GM19395 (cell line): ENCODE measurements around the gene SERINC4.

ENCODE experiments used
- ATAC-seq: cut with Tn5 transposase; IDR thresholded peaks from one replicate; pipeline ENCODE4 v1.9.1; 2021; ENCODE audit warnings: mild to moderate bottlenecking, moderate library complexity; ENCODE audit not compliant: unreplicated experiment

SERINC4 gene

DNA sequence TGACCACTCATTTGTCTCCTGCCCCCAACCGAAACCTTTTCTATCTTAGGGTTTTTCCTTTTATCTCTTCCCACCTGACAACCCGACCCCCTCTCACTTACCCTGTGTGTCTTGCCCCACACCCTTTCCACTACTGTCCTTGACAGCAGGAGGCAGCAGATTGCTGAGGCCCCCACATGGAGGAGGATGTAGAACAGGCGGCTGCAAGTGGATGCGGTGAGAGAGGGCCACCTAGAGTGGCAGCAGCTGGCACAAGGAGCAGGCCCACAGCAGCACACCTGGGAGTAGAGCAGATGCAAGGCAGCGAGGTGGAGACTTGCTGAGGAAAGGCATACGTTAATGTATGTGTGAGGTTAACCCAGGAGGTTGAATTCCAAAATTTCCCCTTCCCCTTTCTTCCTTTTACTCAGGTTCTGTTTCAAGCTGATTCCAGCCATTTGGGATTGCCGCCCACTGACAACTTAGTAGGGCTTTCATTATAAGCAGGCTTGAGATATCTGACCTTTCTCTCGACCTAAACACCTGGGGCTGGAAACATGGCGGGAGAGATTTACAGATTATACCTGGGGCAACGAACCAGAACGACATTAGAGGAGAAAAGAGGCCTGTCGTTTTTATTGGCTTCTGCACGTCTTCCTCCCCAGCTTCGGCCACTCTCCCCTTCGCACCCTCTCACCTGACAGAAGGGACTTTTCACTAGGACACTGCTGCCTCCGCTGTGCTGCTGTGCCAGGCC is 643 bp downstream of the SERINC4 start:
- no peak for ATAC-seq

DNA sequence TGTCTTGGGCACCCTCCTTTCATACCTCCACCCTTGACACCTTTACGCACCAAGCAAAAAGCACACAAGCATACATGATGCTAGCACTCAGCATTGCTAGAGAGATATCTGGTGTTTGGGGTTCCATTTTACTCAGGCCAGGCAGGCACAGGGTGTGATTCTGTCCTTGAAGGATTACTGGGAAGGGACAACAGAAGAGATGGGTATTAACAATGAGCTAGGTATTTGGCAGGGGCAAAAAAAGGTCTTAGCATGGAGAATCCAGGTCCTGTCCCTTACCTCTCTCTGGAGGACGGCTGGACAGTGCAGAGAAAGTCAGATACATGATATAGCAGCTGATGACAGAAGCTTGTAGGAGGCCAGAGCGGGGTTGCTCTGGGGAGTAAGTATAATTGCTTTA is 3.5 kb downstream of the SERINC4 start:
- no peak for ATAC-seq

DNA sequence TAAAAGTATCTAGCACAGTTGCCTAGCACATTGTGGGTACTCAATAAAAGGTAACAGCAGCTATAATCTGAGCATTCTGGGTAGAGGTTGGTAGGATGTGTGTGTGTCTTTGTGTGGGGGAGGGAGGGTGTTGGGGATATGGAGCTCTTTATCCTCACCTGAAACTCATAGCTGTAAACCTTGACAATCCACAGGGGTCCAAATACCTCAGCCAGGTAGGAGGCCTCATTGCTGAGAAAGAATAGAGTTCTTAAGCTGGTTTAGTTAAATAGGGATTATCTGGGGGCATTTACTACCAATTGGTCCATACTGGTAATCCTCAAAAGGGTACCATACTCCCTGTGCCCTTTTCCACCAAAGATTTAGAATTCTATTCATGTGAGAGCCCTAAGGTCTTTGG is 4.0 kb downstream of the SERINC4 start:
- no peak for ATAC-seq

DNA sequence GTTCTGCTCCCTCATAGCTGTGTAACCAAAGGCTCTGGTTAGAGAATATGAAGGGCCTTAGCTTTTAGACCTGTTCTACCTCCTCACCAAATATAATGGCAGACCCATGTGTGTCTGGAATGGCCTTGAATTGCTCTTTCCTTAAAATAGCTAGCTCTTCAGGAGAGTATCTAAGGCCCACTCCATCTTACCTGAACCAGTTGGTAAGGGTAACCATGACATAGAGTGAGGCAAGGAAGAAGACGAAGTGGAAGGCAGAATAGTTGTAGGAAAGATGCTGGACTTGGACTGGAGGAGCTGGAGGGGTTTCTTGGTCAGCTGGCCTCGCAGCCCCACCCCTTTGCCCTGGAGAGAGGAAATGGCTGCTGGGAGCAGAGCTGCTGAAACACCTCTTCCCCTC is 4.8 kb downstream of the SERINC4 start:
- ATAC-seq = no peak

DNA sequence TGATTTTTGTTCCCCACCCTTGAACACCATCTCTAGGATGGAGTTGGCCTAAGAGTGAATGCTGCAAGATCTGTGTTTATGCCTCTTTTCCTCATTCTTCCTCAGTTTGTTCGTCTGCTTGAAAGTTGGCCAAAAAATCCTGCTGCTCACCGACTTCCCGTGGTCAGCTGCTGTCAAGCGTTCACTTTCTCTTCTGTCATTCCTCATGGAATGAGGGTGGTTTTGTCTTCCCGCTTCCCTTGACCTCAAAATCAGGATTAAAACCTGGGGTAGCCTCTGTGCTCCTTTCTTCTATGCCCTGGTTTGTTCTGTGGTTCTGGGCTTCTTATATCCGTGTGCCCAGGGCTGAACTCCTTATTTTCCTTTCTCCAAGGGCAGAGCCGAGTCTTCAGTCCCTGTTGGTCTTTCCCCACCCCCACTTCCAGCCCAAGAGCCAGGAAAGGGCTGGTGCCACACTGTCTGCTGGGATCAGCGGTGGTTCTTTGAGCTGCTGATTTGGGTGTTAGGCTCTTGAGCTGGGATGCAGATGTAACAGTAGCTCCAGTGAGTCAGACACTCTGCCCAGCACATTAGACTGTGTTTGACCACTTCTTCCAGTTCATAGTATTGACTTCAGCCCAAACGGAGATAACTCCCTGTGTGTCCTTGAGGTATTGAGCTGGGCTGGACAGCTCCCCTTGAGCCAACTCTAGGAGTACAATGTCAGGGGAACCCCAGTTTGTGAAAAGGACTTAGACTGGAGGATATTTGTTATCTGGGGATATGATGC is 5.6 kb downstream of the SERINC4 start:
- no peak for ATAC-seq

DNA sequence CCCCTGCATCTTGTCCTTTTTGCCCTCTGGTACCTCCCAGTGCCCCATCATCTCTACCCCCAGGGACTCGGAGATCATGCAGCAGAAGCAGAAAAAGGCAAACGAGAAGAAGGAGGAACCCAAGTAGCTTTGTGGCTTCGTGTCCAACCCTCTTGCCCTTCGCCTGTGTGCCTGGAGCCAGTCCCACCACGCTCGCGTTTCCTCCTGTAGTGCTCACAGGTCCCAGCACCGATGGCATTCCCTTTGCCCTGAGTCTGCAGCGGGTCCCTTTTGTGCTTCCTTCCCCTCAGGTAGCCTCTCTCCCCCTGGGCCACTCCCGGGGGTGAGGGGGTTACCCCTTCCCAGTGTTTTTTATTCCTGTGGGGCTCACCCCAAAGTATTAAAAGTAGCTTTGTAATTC is 6.4 kb downstream of the SERINC4 start:
- no peak for ATAC-seq

DNA sequence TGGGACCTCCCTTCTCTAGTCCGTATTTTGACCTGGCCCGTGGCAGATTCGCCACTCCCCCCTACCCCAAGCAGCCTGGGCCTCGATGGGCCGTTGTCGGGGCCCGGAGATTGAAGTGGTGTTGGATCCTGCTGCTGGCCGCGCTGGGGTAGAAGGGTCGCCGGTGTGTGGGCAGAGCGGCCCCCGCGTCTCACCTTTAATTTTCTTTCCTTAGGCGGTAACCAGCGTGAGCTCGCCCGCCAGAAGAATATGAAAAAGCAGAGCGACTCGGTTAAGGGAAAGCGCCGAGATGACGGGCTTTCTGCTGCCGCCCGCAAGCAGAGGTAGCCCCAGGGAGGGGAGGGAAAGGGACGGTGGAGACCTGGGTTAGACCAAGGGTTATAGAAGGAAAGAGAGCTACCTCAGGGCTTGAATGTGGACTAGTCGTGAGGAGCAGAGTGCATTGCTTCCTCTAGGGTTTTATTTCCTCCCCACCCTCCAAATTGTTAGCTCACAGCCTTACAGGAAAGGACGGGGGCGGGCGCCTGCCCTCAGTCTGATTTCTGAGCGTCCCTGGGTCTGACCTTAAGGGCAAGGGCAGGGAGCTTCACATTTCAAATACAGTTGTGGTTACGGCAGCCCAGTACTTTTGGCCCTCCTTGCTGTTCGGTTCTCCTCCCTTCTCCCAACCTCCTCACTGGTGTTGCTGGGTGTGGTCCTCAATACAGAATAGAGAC is 7.1 kb downstream of the SERINC4 start:
- no peak for ATAC-seq

DNA sequence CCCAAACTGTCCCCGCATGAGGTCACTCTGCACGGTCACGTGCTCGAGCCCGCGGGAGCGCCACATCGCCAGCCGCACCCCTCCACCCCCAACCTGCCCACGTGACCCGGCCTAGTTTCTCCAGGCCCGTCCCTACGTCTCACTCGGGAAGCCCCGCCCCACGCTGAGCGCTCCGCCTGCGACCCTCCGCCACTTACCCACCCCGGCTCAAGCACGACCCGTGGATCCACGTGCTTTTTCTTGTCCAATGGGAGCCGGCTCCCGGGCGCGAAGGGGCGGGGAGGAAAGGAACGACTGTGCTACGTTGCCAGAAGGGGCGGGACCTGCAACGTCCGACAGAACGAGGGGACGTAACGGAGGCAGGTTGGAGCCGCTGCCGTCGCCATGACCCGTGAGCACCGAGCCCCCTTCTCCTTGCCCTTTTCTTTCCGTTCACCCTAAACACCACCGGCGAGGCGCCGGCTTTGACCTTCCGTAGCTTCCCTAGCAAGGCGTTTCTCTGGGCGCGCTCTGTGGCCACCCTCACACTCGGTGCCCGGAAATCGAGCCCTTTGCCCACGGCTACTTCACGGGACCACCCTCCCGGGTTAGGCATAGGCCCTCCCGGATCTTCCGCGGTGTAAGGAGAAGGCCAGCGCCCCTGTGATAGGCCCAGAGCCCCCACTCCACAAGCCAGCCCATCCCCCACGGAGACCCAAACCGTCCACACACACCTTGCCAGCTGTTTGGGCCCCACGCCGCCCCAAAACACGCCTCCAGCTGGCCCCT is 7.8 kb downstream of the SERINC4 start, which contains the start of gene SERF2:
TSS of gene SERF2 (plus strand) at position 328 of the 768 bp plus-strand sequence. CDS start at position 385, 57 bp downstream.
- ATAC-seq = peak; percentile 81

DNA sequence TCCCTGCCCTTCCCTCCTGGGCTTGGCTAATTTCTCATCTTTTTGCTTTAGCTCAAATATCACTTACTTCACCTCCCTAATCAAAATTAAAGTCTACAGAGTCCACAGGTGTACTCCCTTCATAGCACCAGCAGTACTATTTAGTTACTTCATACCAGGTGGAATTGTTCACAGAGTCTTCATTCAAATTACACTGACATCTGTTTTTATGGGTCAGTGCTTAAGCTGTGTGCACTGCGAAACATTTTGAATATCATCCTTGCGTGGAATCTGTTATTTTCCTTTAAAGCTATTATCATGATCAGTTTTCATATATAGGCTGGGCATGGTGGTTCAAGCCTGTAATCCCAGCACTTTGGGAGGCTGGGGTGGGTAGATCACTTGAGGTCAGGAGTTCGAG is 10.6 kb downstream of the SERINC4 start:
- ATAC-seq = no peak

DNA sequence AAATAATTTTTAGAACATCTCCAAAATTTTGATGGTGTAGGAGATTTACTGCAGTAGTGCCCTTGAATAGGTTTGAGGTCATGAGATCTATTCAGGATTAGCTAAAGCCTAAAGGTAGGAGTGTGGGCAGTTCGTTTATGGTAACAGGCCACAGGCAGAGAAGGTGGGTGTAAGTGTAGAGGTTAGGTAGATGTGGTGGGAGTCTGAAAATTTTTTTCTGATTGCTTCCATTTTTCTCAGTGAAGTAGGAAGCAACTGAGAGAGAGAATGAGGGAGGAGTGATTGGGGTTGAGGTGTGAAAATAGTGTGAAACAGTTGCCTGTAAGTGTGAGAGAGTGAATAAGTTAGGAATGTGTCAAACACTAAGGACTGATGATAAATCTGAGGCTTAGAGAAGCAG is 21.0 kb downstream of the SERINC4 start:
- ATAC-seq = no peak

DNA sequence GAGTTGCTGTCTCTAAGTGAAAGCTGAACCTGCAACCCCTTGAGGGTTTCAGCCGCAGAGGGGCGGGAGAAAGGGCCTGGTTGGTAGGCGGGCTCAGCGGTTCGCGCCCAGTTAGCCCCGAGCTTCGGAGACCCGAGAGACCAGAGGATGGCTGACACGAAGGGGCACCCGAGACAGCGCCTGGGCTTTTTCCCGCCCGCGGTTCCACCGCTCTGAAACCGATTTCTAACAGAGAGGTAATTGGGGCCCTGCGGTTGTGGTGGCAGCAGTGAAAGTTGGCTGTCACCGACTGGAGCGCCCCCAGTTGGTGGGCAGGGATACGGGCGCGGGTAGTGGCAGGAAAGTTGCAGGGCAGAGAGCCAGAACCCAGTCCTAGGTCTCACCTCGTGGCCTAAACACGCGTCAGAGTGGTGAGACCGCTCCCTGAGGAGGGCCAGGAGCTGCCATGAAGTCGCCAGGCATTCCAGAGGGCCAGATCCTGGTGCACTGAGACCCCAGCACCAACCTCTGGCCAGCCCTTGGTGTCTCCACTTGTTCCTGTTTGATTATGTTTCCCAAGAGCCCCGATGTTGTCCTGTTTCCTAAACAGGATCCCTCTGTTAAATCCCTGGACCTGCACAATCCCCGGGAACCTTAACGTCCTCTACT is 22.6 kb downstream of the SERINC4 start:
- peak; percentile 63 for ATAC-seq

DNA sequence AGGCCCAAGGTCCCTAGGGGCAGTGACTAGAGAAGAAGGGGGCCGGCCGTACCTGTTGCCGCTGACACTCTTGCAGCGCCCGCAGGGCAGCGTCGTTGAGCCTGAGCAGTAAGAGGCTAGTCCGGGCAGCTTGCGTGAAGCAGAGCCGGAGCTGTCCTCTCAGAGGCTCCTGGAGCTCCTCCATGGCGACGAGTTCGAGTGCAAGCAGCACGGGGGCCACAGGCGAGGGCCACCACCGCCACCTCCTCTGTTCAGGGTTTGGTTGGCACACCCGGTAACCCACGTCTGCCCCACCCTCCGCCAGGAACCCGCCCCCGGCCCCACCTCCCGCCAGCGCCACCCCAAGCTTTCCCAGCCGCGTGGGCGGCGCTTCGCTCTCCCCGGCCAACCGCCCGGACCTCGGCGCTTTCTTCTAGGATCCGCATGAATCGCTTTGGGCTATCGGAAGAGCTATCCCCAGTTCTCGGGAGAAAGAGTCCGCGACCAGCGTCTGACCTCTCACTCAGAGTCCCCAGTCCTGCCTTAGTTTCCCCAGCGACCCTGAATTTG is 23.2 kb downstream of the SERINC4 start, which contains the start of gene ELL3:
TSS of gene ELL3 (minus strand) at position 249 of the 549 bp plus-strand sequence. CDS start at position 184, 65 bp downstream.
- peak; percentile 41 for ATAC-seq

DNA sequence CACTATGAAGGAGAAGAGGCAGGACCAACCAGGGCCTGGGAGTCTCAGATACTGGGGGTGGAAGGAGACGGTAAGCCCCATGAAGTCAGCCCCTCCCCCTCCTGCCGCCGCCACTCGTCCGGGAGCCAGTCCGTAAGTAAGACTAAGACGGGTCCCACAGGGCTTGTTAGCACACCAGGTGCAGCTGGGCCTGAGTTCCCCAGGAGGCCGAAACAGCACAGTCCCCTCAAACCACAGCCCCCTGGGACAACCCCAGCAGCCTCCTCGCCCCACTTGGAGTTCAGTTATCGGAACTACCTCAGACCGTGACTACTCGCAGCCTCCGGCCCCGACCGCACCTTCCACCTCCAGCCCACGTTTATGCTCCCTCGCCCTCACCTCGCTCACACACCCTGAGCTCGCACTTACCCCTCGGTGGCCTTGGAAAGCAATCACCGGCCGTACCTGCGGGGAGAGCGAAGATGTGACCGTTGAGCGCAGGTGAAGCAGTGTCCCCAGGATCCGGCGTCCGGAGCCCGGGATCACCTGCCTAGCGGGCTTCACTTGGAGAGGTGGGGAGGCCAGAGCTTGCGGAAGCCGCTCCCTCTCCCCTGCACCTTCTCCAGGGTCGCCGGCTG is 23.8 kb downstream of the SERINC4 start:
- peak; percentile 67 for ATAC-seq

DNA sequence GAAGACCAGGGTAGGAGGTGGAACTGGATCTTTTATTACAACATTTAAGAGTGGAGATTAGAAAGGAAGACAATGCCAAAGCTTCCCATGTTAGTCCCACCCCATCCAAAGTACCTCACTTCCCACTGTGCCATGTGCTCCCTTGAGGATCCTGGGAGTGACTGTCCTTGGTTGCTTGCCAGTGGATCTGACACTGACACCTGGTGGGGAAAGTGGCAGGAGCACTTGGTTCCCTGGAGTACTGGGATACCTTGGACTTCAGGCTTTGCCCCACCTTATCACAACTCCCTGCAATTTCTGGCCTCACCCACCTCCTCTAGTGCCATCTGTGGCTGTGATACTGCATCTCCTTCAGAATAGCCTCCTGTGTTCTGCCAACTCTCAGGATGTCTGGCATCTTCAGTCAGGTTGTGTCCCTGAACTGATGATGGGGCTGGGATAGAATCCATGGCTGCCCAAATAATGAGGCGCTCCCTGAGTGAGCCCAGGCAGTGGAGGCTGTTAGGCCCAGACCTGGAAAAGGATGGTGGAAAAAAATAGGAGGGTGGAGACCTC is 24.5 kb downstream of the SERINC4 start:
- ATAC-seq = no peak

DNA sequence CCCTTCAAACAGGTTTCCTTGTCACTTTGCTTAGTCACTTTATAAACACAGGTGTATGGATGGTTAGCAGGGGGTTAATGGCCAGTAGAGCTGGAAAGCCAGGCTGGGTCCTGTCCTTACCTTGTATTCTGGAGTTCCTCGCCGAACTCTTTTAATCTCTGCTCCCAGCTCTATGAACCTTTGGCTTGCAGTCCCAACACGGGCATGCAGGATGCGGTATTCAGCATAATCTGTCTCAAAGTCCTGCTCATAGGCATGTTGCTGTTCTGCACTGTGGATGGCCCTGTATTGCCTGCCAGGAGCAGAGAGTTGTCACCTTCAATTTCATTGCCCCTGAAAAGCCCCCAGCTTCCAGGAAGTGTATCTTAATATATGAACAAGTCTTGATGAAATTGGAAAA is 26.0 kb downstream of the SERINC4 start:
- no peak for ATAC-seq

DNA sequence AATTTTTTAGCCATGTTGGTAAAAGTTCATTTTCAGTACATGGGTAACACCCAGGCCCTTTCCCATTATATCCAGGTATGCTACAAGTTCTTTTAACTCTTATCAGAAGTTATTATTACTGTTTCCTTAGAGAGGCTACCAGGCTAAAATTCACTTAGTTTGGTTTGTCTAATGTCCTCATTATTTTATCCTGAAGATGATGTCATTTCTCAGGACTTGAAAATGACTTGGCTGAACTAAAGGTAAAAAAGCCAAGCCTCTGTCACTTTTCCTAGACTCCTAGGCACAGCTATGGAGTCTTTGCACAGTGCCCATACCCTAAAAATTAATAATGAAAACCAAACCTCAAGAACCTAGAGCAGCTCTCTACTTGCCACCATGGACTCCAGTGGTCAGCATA is 27.4 kb downstream of the SERINC4 start:
- ATAC-seq = no peak

DNA sequence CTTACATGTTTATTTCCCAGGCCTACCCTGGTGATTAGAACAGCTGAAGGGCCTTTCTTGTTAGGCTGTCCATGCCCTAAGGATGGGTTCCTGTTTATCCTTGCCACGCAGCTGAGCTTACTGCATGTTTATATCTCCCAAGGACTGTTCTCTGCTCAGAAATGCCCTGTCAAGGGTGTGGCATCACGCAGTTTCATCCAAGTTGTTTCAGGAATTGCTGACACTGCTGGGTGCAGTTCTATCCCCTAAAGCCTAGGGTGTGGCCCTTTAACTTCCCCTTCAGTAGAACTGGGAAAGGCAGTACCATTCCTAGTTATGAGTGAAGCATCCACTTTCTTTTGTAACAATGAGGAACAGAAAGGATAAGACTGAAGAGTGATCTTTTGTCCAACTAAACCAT is 28.2 kb downstream of the SERINC4 start:
- ATAC-seq = no peak

DNA sequence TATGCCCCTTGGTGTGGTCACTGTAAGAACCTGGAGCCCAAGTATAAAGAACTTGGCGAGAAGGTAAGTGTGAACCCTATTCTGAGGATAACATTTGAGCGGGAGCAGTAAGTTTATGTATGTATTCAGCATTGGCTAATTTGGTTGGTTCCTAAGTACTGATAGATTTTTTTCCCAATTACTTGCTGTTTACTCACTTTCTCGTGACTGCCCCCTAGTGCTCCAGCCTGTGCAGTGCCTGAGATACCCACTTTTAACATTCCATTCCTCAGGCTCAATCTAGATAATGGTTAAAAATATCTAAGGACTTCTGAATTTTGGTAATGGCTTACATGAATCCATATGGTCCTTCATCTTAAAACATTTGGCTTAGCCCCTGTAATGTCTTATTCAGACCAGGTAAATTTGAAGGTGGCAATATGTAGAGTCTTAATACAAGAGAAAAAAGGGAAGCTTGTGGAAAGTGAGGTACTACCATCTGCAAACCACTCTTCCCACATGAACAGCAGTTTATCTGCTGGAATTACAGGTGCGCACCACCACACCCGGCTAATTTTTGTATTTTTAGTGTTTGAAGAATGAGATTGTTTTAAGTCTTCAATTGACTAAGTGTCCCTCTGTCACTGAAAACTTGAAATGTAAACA is 30.3 kb downstream of the SERINC4 start:
- no peak for ATAC-seq
